Coronary artery (tissue), 2 donors: ENCODE results near the gene SLC35G4.
"Not testable (repeated sequence)": the region's sequence is repeated elsewhere in the genome, so short reads cannot be mapped to it uniquely, and the experiment has no call there.

Experiments
- DNase-seq: peaks from one replicate; pipeline ENCODE4 v3.0.0-alpha.2; 2017; ENCODE audit warnings: low spot score
- H3K27ac ChIP-seq, 2 donors: fragments of 200-600 bp; sonication (generic); one replicate each; pipeline ENCODE4 v1.5.1; 2016 to 2019
- H3K4me3 ChIP-seq: fragments of 200-600 bp; sonication (generic); 2 replicates; pipeline ENCODE4 v1.5.1; 2016; ENCODE audit warnings: mild to moderate bottlenecking, moderate library complexity
- CTCF ChIP-seq: fragments of 200-600 bp; sonication (generic); IDR thresholded peaks from one replicate; pipeline ENCODE4 v1.5.1; 2019; ENCODE audit warnings: antibody characterized with exemption

SLC35G4 gene

DNA sequence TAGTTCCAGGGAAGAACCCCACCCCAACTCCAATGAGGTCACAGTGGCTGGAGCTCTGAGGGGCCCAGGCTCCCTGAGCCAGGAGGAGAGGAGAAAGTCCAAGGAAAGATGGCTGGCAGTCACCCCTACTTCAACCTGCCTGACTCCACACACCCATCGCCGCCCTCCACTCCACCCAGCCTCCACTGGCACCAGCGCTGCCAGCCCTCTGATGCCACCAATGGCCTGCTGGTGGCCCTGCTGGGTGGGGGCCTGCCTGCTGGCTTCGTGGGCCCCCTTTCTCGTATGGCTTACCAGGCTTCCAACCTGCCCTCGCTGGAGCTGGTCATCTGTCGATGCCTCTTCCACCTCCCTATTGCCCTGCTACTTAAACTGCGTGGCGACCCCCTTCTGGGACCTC is at the start of gene SLC35G4:
Gene SLC35G4, plus strand, starts transcription at position 109 of the 400 bp plus-strand sequence. Its CDS starts 0 bp downstream, at position 109.
- DNase-seq, H3K4me3 ChIP-seq, H3K27ac ChIP-seq: not testable (repeated sequence)

- no peak for DNase-seq
- Histone ChIP-seq H3K4me3 (no peak overlapping the region), H3K27ac (no peak overlapping the region)
- TF ChIP-seq CTCF, result no peak
Measured at GRCh38 chr18:11561293-11561692, 48.1 kb upstream of the SLC35G4 start.

DNA sequence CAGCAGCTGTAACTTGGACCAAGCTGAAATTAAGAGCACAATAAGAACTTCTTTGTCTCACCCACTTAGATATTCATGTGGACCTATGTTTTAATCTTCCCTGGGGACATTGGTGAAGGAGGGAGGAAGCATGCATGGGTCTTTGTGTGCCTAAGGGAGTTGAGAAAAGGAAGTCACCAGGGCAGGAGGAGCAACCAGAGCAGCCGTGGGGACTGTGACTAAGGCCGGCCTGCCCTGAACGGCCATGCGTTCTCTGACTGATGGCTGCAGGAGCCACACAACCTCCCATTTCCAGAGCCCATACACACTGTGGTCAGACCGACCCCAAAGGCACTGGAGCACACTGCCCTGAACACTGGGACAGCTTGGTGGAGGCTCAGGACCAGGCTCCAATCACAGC is 43.7 kb upstream of the SLC35G4 start:
- no peak overlapping the region for H3K4me3 ChIP-seq
- H3K27ac ChIP-seq, result no peak overlapping the region
- no peak for DNase-seq
- TF ChIP-seq CTCF, result no peak

GRCh38 chr18:11566236-11566965 is 43.0 kb upstream of the SLC35G4 start:
- H3K4me3 ChIP-seq, result no peak overlapping the region
- no peak for DNase-seq
- no peak overlapping the region for H3K27ac ChIP-seq
- no peak for TF ChIP-seq CTCF

DNA sequence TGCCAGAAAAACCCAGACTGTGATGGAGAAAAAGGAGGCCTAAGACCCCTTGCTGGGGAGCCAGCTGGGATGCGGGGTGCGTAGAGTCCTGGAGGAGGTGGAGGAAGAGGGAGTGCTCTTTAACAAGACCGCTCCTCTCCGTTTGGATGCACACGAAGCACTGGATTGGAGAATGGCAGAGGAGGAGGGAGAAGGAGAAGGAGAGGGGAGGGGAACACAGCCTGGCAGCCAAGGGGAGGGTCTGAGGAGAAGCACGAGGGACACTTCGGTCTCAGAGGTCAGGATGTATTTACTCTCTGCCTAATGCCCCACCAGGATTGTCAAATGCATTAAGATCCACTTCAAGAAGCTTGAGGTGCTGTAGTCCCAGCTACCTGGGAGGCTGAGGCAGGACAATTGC is 42.0 kb upstream of the SLC35G4 start:
- no peak for TF ChIP-seq CTCF

DNA sequence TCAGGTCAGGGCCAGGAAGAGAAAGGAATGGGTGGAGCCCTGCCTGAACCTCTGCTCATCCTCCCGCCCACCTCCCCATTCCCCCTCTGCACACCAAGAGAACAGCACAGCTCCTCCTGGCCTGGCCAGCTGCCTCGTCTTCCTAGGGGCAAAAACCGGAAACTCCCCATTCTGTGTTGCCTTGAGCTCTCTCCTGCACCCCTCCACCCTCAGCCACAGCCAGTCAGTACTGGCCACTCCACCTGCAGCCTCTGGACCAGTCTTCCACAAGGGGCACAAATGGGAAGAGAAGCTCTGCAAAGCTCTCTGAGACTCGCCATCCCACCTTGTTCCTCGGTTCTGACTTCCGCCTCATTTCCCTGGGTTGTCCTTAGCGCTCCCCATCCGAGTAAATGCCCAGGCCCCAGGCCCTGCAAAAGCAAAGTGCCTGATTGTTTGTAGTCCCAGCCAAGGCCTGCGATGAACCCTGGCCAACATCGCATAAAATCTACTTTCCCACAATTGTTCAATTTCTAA is 39.3 kb upstream of the SLC35G4 start:
- H3K27ac ChIP-seq, result no peak overlapping the region
- no peak overlapping the region for H3K4me3 ChIP-seq
- TF ChIP-seq CTCF, result no peak
- no peak for DNase-seq

More for the DNA sequence above, 42.0 kb upstream of the SLC35G4 start:
- Histone ChIP-seq H3K4me3 (no peak overlapping the region), H3K27ac (no peak overlapping the region)
- no peak for DNase-seq

DNA sequence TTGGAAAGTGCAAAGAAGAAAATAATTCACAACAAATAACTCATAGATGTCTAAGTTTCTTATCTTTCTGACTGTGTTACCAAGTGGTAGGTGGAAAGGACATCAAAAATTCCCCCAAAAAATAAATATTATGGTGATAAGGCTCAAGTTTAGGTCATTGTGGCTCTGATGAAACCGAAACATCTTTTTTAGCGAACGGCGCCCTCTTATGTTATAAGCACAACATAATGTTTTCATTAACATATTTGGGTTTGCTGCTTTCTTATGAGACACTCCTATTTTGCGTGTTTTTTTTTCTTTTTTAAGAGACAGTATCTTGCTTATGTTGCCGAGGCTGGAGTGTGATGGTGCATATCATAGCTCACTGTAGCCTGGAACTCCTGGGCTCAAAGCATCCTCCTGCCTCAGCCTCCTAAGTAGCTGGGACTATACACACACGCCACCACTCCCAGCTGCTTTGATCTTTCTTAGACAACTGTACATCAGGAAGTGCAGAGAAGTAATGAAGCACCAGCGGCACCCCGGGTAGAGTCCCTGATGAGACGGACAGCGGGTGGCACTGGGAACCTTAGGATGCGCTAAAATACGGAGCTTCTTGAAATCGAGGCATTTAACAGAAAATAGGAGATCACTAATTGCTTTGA is 38.5 kb upstream of the SLC35G4 start:
- DNase-seq, result no peak
- Histone ChIP-seq H3K27ac (no peak overlapping the region), H3K4me3 (no peak overlapping the region)
- no peak for TF ChIP-seq CTCF
